ENCODE data around the gene IFNA1.
"Not testable (repeated sequence)": the region's sequence is repeated elsewhere in the genome, so short reads cannot be mapped to it uniquely, and the experiment has no call there.

The IFNA1 gene

GRCh38 chr9:21415493-21416267, 24.6 kb upstream of the IFNA1 start:
- H3K27me3 Mint-ChIP-seq = peaks cover 17% of the 10 kb centered on the region
- H3K27ac Mint-ChIP-seq = no peak overlapping the region
- no peak for DNase-seq
- H3K9me3 Mint-ChIP-seq = no peaks in the 10 kb centered on the region
- H3K4me1 Mint-ChIP-seq = peaks cover 3% of the 10 kb centered on the region
- CTCF ChIA-PET = interaction anchor here (1.0 to 1.4 kb wide), 2 partner anchors 87 to 89 kb away, joined by 3 read pairs; no protein-coding TSS in a partner anchor
- H3K4me3 Mint-ChIP-seq = no peak overlapping the region
- no peaks in the 10 kb centered on the region for H3K36me3 Mint-ChIP-seq

- Mint-ChIP-seq H3K9me3 (no peaks in the 10 kb centered on the region), H3K4me1 (no peaks in the 10 kb centered on the region), H3K27ac (no peak overlapping the region), H3K27me3 (peaks cover 49% of the 10 kb centered on the region), H3K4me3 (no peak overlapping the region), H3K36me3 (no peaks in the 10 kb centered on the region)
- CTCF ChIA-PET = no interaction called here
- no peak for DNase-seq
Measured at GRCh38 chr9:21428235-21428634, 12.0 kb upstream of the IFNA1 start.

- CTCF ChIA-PET = no interaction called here
- no peak for DNase-seq
- H3K27ac Mint-ChIP-seq = no peak overlapping the region
- no peak overlapping the region for H3K4me3 Mint-ChIP-seq
- H3K9me3 Mint-ChIP-seq = no peaks in the 10 kb centered on the region
- H3K36me3 Mint-ChIP-seq = no peaks in the 10 kb centered on the region
- H3K4me1 Mint-ChIP-seq = no peaks in the 10 kb centered on the region
- peaks cover 56% of the 10 kb centered on the region for H3K27me3 Mint-ChIP-seq
Measured at GRCh38 chr9:21429191-21429590, 11.0 kb upstream of the IFNA1 start.

GRCh38 chr9:21432672-21433425, 7.4 kb upstream of the IFNA1 start:
- no peaks in the 10 kb centered on the region for H3K9me3 Mint-ChIP-seq
- H3K27me3 Mint-ChIP-seq = peaks cover 44% of the 10 kb centered on the region
- H3K36me3 Mint-ChIP-seq = no peaks in the 10 kb centered on the region
- no peak overlapping the region for H3K4me3 Mint-ChIP-seq
- no peak overlapping the region for H3K27ac Mint-ChIP-seq
- CTCF ChIA-PET = interaction anchor here (2.3 to 3.8 kb wide), 5 partner anchors 13 to 365 kb away, joined by 5 to 22 read pairs (median 9); no protein-coding TSS in a partner anchor
- H3K4me1 Mint-ChIP-seq = no peaks in the 10 kb centered on the region
- no peak for DNase-seq

- CTCF ChIA-PET = interaction anchor here (0.6 to 3.8 kb wide), 25 partner anchors 8 to 669 kb away, joined by 3 to 32 read pairs (median 4); partner anchors contain the start of gene KLHL9
- Mint-ChIP-seq H3K4me3 (no peak overlapping the region), H3K27me3 (peaks cover 41% of the 10 kb centered on the region)
Measured at GRCh38 chr9:21434202-21435014, 5.8 kb upstream of the IFNA1 start.

GRCh38 chr9:21435015-21435383, 5.2 kb upstream of the IFNA1 start:
- not testable (repeated sequence) for H3K4me3 Mint-ChIP-seq, H3K9me3 Mint-ChIP-seq, H3K27ac Mint-ChIP-seq, DNase-seq, H3K4me1 Mint-ChIP-seq, H3K36me3 Mint-ChIP-seq
- H3K27me3 Mint-ChIP-seq = peaks cover 37% of the 10 kb centered on the region
- CTCF ChIA-PET = interaction anchor here (0.6 to 3.8 kb wide), 23 partner anchors 8 to 668 kb away, joined by 3 to 32 read pairs (median 4); partner anchors contain the start of gene KLHL9

More at GRCh38 chr9:21434202-21435014, 5.8 kb upstream of the IFNA1 start:
- Mint-ChIP-seq H3K27ac (no peak overlapping the region), H3K36me3 (no peaks in the 10 kb centered on the region), H3K9me3 (no peaks in the 10 kb centered on the region), H3K4me1 (no peaks in the 10 kb centered on the region)
- peak; percentile 70 for DNase-seq

- Mint-ChIP-seq H3K4me1 (peaks cover 21% of the 10 kb centered on the region), H3K27me3 (peaks cover 26% of the 10 kb centered on the region), H3K27ac (peak overlapping the region; percentile 75), H3K9me3 (peaks cover 4% of the 10 kb centered on the region), H3K36me3 (no peaks in the 10 kb centered on the region), H3K4me3 (peak overlapping the region; percentile 32)
- DNase-seq = peak; percentile 47
- CTCF ChIA-PET = interaction anchor here (1.3 to 5.3 kb wide), 3 partner anchors 9 to 12 kb away, joined by 4 to 22 read pairs (median 6); no protein-coding TSS in a partner anchor
Measured at GRCh38 chr9:21443849-21444625, 3.8 kb downstream of the IFNA1 start.

- H3K36me3 Mint-ChIP-seq, H3K4me1 Mint-ChIP-seq, CTCF ChIA-PET, DNase-seq, H3K27ac Mint-ChIP-seq, H3K9me3 Mint-ChIP-seq, H3K4me3 Mint-ChIP-seq: not testable (repeated sequence)
- peaks cover 36% of the 10 kb centered on the region for H3K27me3 Mint-ChIP-seq
Measured at GRCh38 chr9:21449312-21449711, 9.1 kb downstream of the IFNA1 start.

GRCh38 chr9:21450733-21451394, 10.6 kb downstream of the IFNA1 start:
- Mint-ChIP-seq H3K9me3 (no peaks in the 10 kb centered on the region), H3K36me3 (no peaks in the 10 kb centered on the region), H3K4me1 (no peaks in the 10 kb centered on the region), H3K4me3 (no peak overlapping the region), H3K27ac (no peak overlapping the region), H3K27me3 (peaks cover 42% of the 10 kb centered on the region)
- CTCF ChIA-PET = interaction anchor here (0.7 kb wide), 1 partner anchor 16 kb away, joined by 4 read pairs; no protein-coding TSS in a partner anchor
- no peak for DNase-seq

GRCh38 chr9:21452681-21453080, 12.4 kb downstream of the IFNA1 start:
- Mint-ChIP-seq H3K4me3 (no peak overlapping the region), H3K4me1 (no peaks in the 10 kb centered on the region), H3K36me3 (no peaks in the 10 kb centered on the region), H3K9me3 (no peaks in the 10 kb centered on the region), H3K27me3 (peaks cover 40% of the 10 kb centered on the region), H3K27ac (no peak overlapping the region)
- no peak for DNase-seq
- CTCF ChIA-PET = interaction anchor here (0.6 to 4.0 kb wide), 4 partner anchors 17 to 980 kb away, joined by 3 to 32 read pairs (median 6); no protein-coding TSS in a partner anchor

- no peak for DNase-seq
Measured at GRCh38 chr9:21454149-21454548, 13.9 kb downstream of the IFNA1 start.

GRCh38 chr9:21455320-21455719, 15.1 kb downstream of the IFNA1 start:
- H3K27me3 Mint-ChIP-seq = peaks cover 25% of the 10 kb centered on the region
- no peak overlapping the region for H3K27ac Mint-ChIP-seq
- peak; percentile 44 for DNase-seq
- H3K4me3 Mint-ChIP-seq = no peak overlapping the region
- CTCF ChIA-PET = interaction anchor here (0.6 to 4.0 kb wide), 16 partner anchors 8 to 350 kb away, joined by 3 to 32 read pairs (median 8); partner anchors contain the start of gene IFNA14
- no peaks in the 10 kb centered on the region for H3K4me1 Mint-ChIP-seq
- H3K36me3 Mint-ChIP-seq = no peaks in the 10 kb centered on the region
- H3K9me3 Mint-ChIP-seq = no peaks in the 10 kb centered on the region

More at GRCh38 chr9:21454149-21454548, 13.9 kb downstream of the IFNA1 start:
- no peak overlapping the region for H3K27ac Mint-ChIP-seq
- H3K27me3 Mint-ChIP-seq = peaks cover 33% of the 10 kb centered on the region
- CTCF ChIA-PET = interaction anchor here (0.6 to 4.0 kb wide), 12 partner anchors 9 to 1163 kb away, joined by 3 to 32 read pairs (median 4); no protein-coding TSS in a partner anchor
- no peak overlapping the region for H3K4me3 Mint-ChIP-seq
- H3K4me1 Mint-ChIP-seq = no peaks in the 10 kb centered on the region
- no peaks in the 10 kb centered on the region for H3K36me3 Mint-ChIP-seq
- H3K9me3 Mint-ChIP-seq = no peaks in the 10 kb centered on the region

Measured in activated naive CD4-positive, alpha-beta T cell treated with anti-CD3 and anti-CD28 coated beads, Interleukin-2, amount 10 ng/mL, durations not matched to agents 7 days and 5 days (primary cell).